ENCODE measurements around the gene TTYH2. TPM values are rescaled to one million over a fixed set of nuclear protein-coding genes. Genes with fewer than 3 reads are reported as not detected.

TTYH2 gene
- total and polyA plus RNA-seq, 2 of the 4 experiments (the other 2 are of a cell fraction) = 2.3 to 6.8 TPM

GRCh38 chr17:74245871-74246270, 32.5 kb downstream of the TTYH2 start:
- CTCF ChIA-PET = no interaction called here
- dilution Hi-C loops (cut with HindIII; ENCODE audit: low sequenced_read_pairs, unreplicated experiment) = no loop called here
- H2BK20ac ChIP-seq (ENCODE audit: low read depth, low read length) = no peak overlapping the region
- H3K18ac ChIP-seq (ENCODE audit: low read depth, low read length) = no peak overlapping the region
- no peak overlapping the region for H3K4me3 ChIP-seq (ENCODE audit: insufficient read depth, low read depth, low read length)
- intact Hi-C loops (cut with micrococcal nuclease) = no loop called here
- WGBS, 2 experiments (ENCODE audit: extremely low coverage in 2 of 2, insufficient read length in 1 of 2) = no CpG with 5 or more reads among the region's 5 CpGs
- no peak overlapping the region for H4K5ac ChIP-seq (ENCODE audit: low read depth, low read length)
- H4K8ac ChIP-seq (ENCODE audit: low read depth in 2 of 2, low read length in 2 of 2) = no peak overlapping the region
- POLR2A ChIA-PET (ENCODE audit: unreplicated experiment) = no interaction called here
- H2AFZ ChIP-seq (replicated peaks; ENCODE audit: low read length, poor library complexity) = no peak overlapping the region
- H3K27ac ChIP-seq (ENCODE audit: insufficient read depth, low read length) = no peak overlapping the region
- no peaks in the 10 kb centered on the region for H4K20me1 ChIP-seq (ENCODE audit: insufficient read depth, low read length)
- no peaks in the 10 kb centered on the region for H3K9me1 ChIP-seq (ENCODE audit: insufficient read depth, low read length)
- DNase-seq = no peak
- H3K79me1 ChIP-seq (ENCODE audit: low read depth in 1 of 2, low read length in 2 of 2) = no peaks in the 10 kb centered on the region
- no peaks in the 10 kb centered on the region for H3K36me3 ChIP-seq (ENCODE audit: control insufficient read depth, insufficient read depth, low read length)
- no peak for TF ChIP-seq BHLHE40 (IDR thresholded peaks at IDR 0.05; ENCODE audit: low read depth, low read length)
- TF ChIP-seq SMC3 (IDR thresholded peaks at IDR 0.05; ENCODE audit: low read depth, low read length) = no peak
- no peak for TF ChIP-seq RAD21 (IDR thresholded peaks at IDR 0.05; ENCODE audit: low read length)
- no peak for TF ChIP-seq CTCF (conservative IDR thresholded peaks at IDR 0.05; ENCODE audit: low read depth, low read length)
- no peak for TF ChIP-seq RCOR1 (IDR thresholded peaks at IDR 0.05; ENCODE audit: insufficient replicate concordance, low read length)
- no peak for TF ChIP-seq ELK1 (IDR thresholded peaks at IDR 0.05; ENCODE audit: borderline replicate concordance, low read depth, low read length)
- TF ChIP-seq USF2 (IDR thresholded peaks at IDR 0.05; ENCODE audit: low read depth, low read length) = no peak
- no peak for TF ChIP-seq MAZ (IDR thresholded peaks at IDR 0.05; ENCODE audit: borderline replicate concordance, low read depth, low read length)
- TF ChIP-seq FOS (IDR thresholded peaks at IDR 0.05; ENCODE audit: low read depth, low read length) = no peak
- TF ChIP-seq NFE2L2 (IDR thresholded peaks at IDR 0.05; ENCODE audit: low read depth, low read length) = no peak
- H3K14ac ChIP-seq (replicated peaks; ENCODE audit: low read depth, low read length) = no peak overlapping the region
- ATAC-seq (ENCODE audit: low read depth) = peak; percentile 17; the same call in 1 of the 2 replicates
- H3K23ac ChIP-seq (ENCODE audit: low read depth, low read length) = no peak overlapping the region
- H3K4ac ChIP-seq (ENCODE audit: low read depth, low read length) = no peak overlapping the region
- no peaks in the 10 kb centered on the region for H3K9me3 ChIP-seq (ENCODE audit: control insufficient read depth, insufficient read depth, low read length)
- BruUV-seq (replicated peaks) = no TSS peak
- no peak overlapping the region for H4K91ac ChIP-seq (ENCODE audit: insufficient read depth, low read depth, low read length)
- H3K4me2 ChIP-seq (ENCODE audit: low read depth, low read length) = no peak overlapping the region
- no peak overlapping the region for H2BK120ac ChIP-seq (ENCODE audit: low read depth, low read length)
- H3K9ac ChIP-seq (ENCODE audit: low read depth, low read length) = no peak overlapping the region
- no peak overlapping the region for H2AK9ac ChIP-seq (replicated peaks; ENCODE audit: low read depth, low read length, poor library complexity)
- no peak overlapping the region for H2AK5ac ChIP-seq (ENCODE audit: low read depth, low read length)
- H3K56ac ChIP-seq (ENCODE audit: extremely low read depth, insufficient read depth, low read length) = no peak overlapping the region
- H2BK15ac ChIP-seq (ENCODE audit: low read depth, low read length) = no peak overlapping the region
- no peak overlapping the region for H2BK5ac ChIP-seq (ENCODE audit: low read depth, low read length, poor library complexity, severe bottlenecking)
- in situ Hi-C loops (cut with MboI; ENCODE audit: low sequenced_read_pairs) = no loop called here
- no peaks in the 10 kb centered on the region for H3K27me3 ChIP-seq (ENCODE audit: control insufficient read depth, insufficient read depth, low read length)
- H3K4me1 ChIP-seq (ENCODE audit: control insufficient read depth, insufficient read depth, low read length) = no peaks in the 10 kb centered on the region
